ENCODE results near the gene GPSM3. TPM values are rescaled to one million over a fixed set of nuclear protein-coding genes. Genes with fewer than 3 reads are reported as not detected.

The GPSM3 gene
- total and polyA plus RNA-seq, 2 donors (not counting 3 experiments of a cell fraction or from before 2014, with no cell fraction given), result 19.5 to 21.6 TPM

DNA sequence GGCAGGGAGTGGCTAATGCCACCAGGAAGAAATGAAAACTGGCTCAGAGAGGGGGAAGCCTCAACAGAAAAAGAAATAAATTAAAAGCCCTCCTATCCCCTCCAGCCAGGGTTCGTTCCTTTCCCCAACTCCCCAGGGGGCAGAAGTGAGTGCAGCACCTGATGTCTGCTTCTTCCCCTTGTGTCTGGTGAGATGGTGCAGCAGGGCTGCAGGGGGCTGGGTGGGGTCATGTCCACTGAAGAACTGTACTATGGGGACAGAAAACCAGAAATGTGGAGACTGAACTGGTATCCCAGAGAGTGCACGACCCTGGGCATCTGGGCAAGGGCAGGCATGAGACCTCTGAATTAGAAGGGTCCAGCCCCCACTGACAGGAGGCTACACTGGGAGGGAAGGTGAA, 24.1 kb downstream of the GPSM3 start:
- H3K36me3 ChIP-seq (ENCODE audit: control insufficient read depth in 2 of 2, extremely low read depth in 1 of 2, insufficient read depth in 2 of 2, low read length in 2 of 2), result peaks cover 7 to 21% of the 10 kb centered on the region in 2 experiments
- ChIA-PET POLR2A (no interaction called here), CTCF (no interaction called here)
- no peak overlapping the region for H3K9ac ChIP-seq (replicated peaks; ENCODE audit: extremely low read depth, insufficient read depth, low read length)
- no peaks in the 10 kb centered on the region for H3K9me3 ChIP-seq (replicated peaks; ENCODE audit: control insufficient read depth, insufficient read depth, low read length)
- no peaks in the 10 kb centered on the region for H3K9me1 ChIP-seq (replicated peaks; ENCODE audit: control insufficient read depth, extremely low read depth, insufficient read depth, low read length)
- no peaks in the 10 kb centered on the region for H3K27me3 ChIP-seq (ENCODE audit: control insufficient read depth in 2 of 2, insufficient read depth in 2 of 2, low read length in 2 of 2)
- no TSS peak for BruUV-seq (replicated peaks)
- H3K27ac ChIP-seq (ENCODE audit: insufficient read depth, low read depth, low read length), result no peak overlapping the region
- H2AFZ ChIP-seq (ENCODE audit: low read depth, low read length), result no peak overlapping the region
- H3K4me2 ChIP-seq (ENCODE audit: insufficient read depth, low read length), result no peak overlapping the region
- DNase-seq (ENCODE audit: low read depth, low spot score) (no peak), FAIRE-seq (no peak)
- intact Hi-C loops (cut with micrococcal nuclease) (no loop called here), dilution Hi-C loops (cut with MboI; ENCODE audit: extremely low pct_ligation_motif_present, low sequenced_read_pairs) (no loop called here)
- no peaks in the 10 kb centered on the region for H3K79me2 ChIP-seq (ENCODE audit: control insufficient read depth, insufficient read depth, low read length)
- TF ChIP-seq POLR2AphosphoS5 (IDR thresholded peaks at IDR 0.05; ENCODE audit: insufficient read depth, low read depth, low read length) (no peak), GATA2 (IDR thresholded peaks at IDR 0.05; ENCODE audit: insufficient read depth, insufficient read length, low read depth, low read length) (no peak), CTCF (IDR thresholded peaks at IDR 0.05; ENCODE audit: extremely low read depth in 1 of 2, insufficient read depth in 1 of 2, low read depth in 1 of 2, low read length in 2 of 2) (no peak)
- TF ChIP-seq, protein P1, sequence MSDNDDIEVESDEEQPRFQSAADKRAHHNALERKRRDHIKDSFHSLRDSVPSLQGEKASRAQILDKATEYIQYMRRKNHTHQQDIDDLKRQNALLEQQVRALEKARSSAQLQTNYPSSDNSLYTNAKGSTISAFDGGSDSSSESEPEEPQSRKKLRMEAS (IDR thresholded peaks at IDR 0.05; ENCODE audit: insufficient read depth, insufficient read length), result no peak
- no peak overlapping the region for H3K4me3 ChIP-seq (replicated peaks in 1 of 3; ENCODE audit: insufficient read depth in 1 of 3, low read depth in 1 of 3, low read length in 3 of 3)
- H4K20me1 ChIP-seq (replicated peaks; ENCODE audit: control insufficient read depth, extremely low read depth, insufficient read depth, low read length), result no peaks in the 10 kb centered on the region
- H3K4me1 ChIP-seq (ENCODE audit: control insufficient read depth, extremely low read depth, insufficient read depth, low read length), result no peaks in the 10 kb centered on the region

DNA sequence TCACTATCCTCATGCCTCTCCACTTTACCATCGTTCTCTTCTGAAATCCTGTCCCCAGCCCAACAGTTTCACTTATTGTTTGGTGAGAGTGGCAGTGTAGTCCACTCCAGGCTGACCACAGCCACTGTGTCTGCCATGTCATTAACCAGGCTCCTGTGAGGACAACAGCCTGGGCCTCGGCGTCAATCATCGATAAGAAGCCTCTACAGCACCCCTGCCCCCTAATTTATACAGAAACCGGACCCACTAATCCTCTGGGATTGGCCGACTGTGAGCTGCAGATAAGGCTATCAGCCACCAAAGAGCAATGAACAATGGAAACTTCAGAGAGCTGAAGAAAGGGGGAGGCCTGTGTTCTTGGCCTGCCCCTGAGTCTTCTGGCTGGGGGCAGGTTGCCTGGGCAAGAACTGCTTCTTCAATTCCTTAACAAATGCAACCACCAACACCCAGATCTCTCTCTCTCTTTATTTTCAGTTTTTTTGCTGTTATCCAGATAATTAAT, 24.6 kb downstream of the GPSM3 start:
- TF ChIP-seq, protein P1 (IDR thresholded peaks at IDR 0.05; ENCODE audit: insufficient read depth, insufficient read length), result no peak
- TF ChIP-seq CTCF (IDR thresholded peaks at IDR 0.05; ENCODE audit: extremely low read depth in 1 of 2, insufficient read depth in 1 of 2, low read depth in 1 of 2, low read length in 2 of 2) (no peak), POLR2A (IDR thresholded peaks at IDR 0.05; ENCODE audit: low read depth, low read length) (no peak), JUN (IDR thresholded peaks at IDR 0.05; ENCODE audit: borderline replicate concordance, insufficient read depth, insufficient read length, low read depth) (no peak), EZH2 (IDR thresholded peaks at IDR 0.05; ENCODE audit: borderline replicate concordance, low read depth, low read length, severe bottlenecking) (no peak), POLR2AphosphoS5 (IDR thresholded peaks at IDR 0.05; ENCODE audit: insufficient read depth, low read depth, low read length) (no peak), MYC (IDR thresholded peaks at IDR 0.05; ENCODE audit: low read depth, low read length) (no peak)
- dilution Hi-C loops (cut with MboI; ENCODE audit: extremely low pct_ligation_motif_present, low sequenced_read_pairs) (no loop called here), intact Hi-C loops (cut with micrococcal nuclease) (no loop called here)
- POLR2A ChIA-PET, result no interaction called here
- CTCF ChIA-PET, result no interaction called here
- no peak overlapping the region for H3K9ac ChIP-seq (replicated peaks; ENCODE audit: extremely low read depth, insufficient read depth, low read length)
- no peaks in the 10 kb centered on the region for H3K9me3 ChIP-seq (replicated peaks; ENCODE audit: control insufficient read depth, insufficient read depth, low read length)
- no peak overlapping the region for H3K27ac ChIP-seq (ENCODE audit: insufficient read depth, low read depth, low read length)
- no peaks in the 10 kb centered on the region for H3K79me2 ChIP-seq (ENCODE audit: control insufficient read depth, insufficient read depth, low read length)
- H3K4me3 ChIP-seq (replicated peaks in 1 of 3; ENCODE audit: insufficient read depth in 1 of 3, low read depth in 1 of 3, low read length in 3 of 3), result no peak overlapping the region
- H3K27me3 ChIP-seq (ENCODE audit: control insufficient read depth in 2 of 2, insufficient read depth in 2 of 2, low read length in 2 of 2), result no peaks in the 10 kb centered on the region
- no TSS peak for BruUV-seq (replicated peaks)
- H3K4me2 ChIP-seq (ENCODE audit: insufficient read depth, low read length), result no peak overlapping the region
- peaks cover 7 to 21% of the 10 kb centered on the region in 2 experiments for H3K36me3 ChIP-seq (ENCODE audit: control insufficient read depth in 2 of 2, extremely low read depth in 1 of 2, insufficient read depth in 2 of 2, low read length in 2 of 2)
- no peaks in the 10 kb centered on the region for H3K4me1 ChIP-seq (ENCODE audit: control insufficient read depth, extremely low read depth, insufficient read depth, low read length)
- no peak overlapping the region for H2AFZ ChIP-seq (ENCODE audit: low read depth, low read length)
- FAIRE-seq (no peak), DNase-seq (ENCODE audit: low read depth, low spot score) (no peak)
- no peaks in the 10 kb centered on the region for H3K9me1 ChIP-seq (replicated peaks; ENCODE audit: control insufficient read depth, extremely low read depth, insufficient read depth, low read length)
- no peaks in the 10 kb centered on the region for H4K20me1 ChIP-seq (replicated peaks; ENCODE audit: control insufficient read depth, extremely low read depth, insufficient read depth, low read length)
